Transverse colon (tissue), 4 donors: Measurements from ENCODE around the gene H6PD. TPM values are rescaled to one million over a fixed set of nuclear protein-coding genes. Genes with fewer than 3 reads are reported as not detected.

ENCODE experiments used
- DNase-seq: peaks from one replicate; pipeline ENCODE4 v3.0.0-alpha.2; 2019
- H3K27ac ChIP-seq, 4 donors: fragments of 200-600 bp; sonication (generic); 2 replicates each; pipeline ENCODE4 v1.5.1; 2016 to 2018; ENCODE audit warnings: inconsistent platforms in 4 of 4
- H3K27me3 ChIP-seq: fragments of 200-600 bp; sonication (generic); 2 replicates; pipeline ENCODE4 v1.5.1; 2017; ENCODE audit warnings: inconsistent platforms
- H3K36me3 ChIP-seq, 4 donors: fragments of 200-600 bp; sonication (generic); 2 replicates each; pipeline ENCODE4 v1.5.1; 2017 to 2019; ENCODE audit warnings: inconsistent platforms in 4 of 4
- H3K4me1 ChIP-seq, 4 donors: fragments of 200-600 bp; sonication (generic); 2 replicates each; pipeline ENCODE4 v1.5.1; 2017 to 2020; ENCODE audit warnings: inconsistent platforms in 4 of 4
- H3K4me3 ChIP-seq, 4 donors: fragments of 200-600 bp; sonication (generic); 1 replicate in 1 of 4; 2 replicates in 3 of 4; pipeline versions ENCODE4 v1.5.1 to v1.6.1; 2017 to 2019; ENCODE audit warnings: inconsistent platforms in 4 of 4
- H3K9me3 ChIP-seq, 2 donors: fragments of 200-600 bp; sonication (generic); 2 replicates each; pipeline ENCODE4 v1.5.1; 2017 to 2019; ENCODE audit warnings: inconsistent platforms in 2 of 2
- EP300 ChIP-seq: sonication (generic); formaldehyde crosslinking; IDR thresholded peaks from one replicate; pipeline ENCODE4 v1.6.1; 2017; ENCODE audit warnings: antibody characterized with exemption, low read depth
- POLR2A ChIP-seq: fragments of 450-650 bp; IDR thresholded peaks from one replicate; pipeline ENCODE4 v1.6.1; 2016; ENCODE audit warnings: antibody characterized with exemption, mild to moderate bottlenecking, moderate library complexity
- POLR2AphosphoS5 ChIP-seq, 3 donors: sonication (generic); formaldehyde crosslinking; IDR thresholded peaks; one replicate each; pipeline ENCODE4 v1.6.1; 2016; ENCODE audit warnings: antibody characterized with exemption in 3 of 3
- whole genome bisulfite sequencing, 2 donors: methylation state at CpG; one replicate each; pipeline ENCODE4 v1.1.5; 2018; ENCODE audit warnings: low coverage in 1 of 2; 5-methylcytosine and 5-hydroxymethylcytosine counted together
- in situ Hi-C, 4 donors: fragments of 200-750 bp; cut with MboI; loops; one replicate each; pipeline versions ENCODE4 v1.15.0 to v1.15.1; 2017; ENCODE audit warnings: low sequenced_read_pairs in 3 of 4, low pct_ligation_motif_present in 1 of 4, low pct_unique_long_range_greater_than_20kb in 1 of 4
- intact Hi-C: fragments of 100-400 bp; cut with DNase I; formaldehyde crosslinking; loops from one replicate; pipeline ENCODE4 v1.15.1; 2023; ENCODE audit warnings: low total_unique reads
- total RNA-seq, 4 donors: library from RNA; depleted of rRNA; stranded (reverse); fragments of >200 nt; gene quantifications; one replicate each; pipeline ENCODE4 v1.1.0, GENCODE V29; 2016
- TF ChIP-seq, protein P1 (sequence below), 5 experiments: fragments of 200-600 bp in 3 of 5; fragments of 450-650 bp in 2 of 5; sonication (generic) in 3 of 5; IDR thresholded peaks; 1 replicate in 2 of 5; 2 replicates in 3 of 5; pipeline ENCODE4 v1.5.1; 2016 to 2017; ENCODE audit warnings: antibody characterized with exemption in 5 of 5, inconsistent platforms in 3 of 5, mild to moderate bottlenecking in 2 of 5, moderate library complexity in 1 of 5

H6PD gene
- total RNA-seq, 4 donors from 2014 or later, result 24.1 to 49.4 (median 26.7) TPM

DNA sequence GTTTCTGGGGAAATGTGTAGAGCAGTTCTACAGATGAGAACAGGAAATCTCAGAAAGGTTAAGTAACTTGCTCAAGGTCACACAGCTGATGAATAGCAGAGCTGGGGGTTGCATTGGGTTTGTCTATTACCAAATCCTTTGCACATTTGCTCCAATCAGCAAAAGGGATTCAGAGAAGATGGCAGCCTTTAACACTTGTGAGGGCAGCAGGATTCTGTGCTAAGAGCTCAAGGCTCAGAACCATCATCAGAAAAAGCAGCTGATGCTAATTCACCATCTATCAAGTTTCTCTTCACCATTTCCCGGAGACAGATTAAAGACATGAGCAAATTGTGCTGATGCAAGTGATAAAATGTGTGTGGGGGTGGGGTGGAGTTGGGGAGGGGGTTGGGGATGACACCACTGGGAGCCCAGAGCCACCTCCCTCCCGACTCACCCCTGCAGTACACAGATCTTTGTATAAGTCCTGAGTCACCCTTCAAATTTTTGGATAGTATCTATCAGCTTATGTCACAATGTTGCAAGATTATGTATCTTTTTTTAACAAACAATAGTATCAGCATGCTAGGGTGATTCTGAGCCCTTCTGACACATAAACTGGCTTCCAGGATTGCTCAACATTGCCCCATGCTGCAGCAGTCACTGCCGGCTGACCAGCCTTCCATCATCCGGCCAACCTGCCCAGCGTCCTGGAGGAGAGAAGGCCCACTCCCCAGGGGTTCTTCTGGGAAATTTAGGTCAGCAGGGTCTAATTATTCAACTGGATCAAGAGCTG lies 55.3 kb downstream of the H6PD start:
- Histone ChIP-seq H3K4me1 (peaks cover 13 to 22% (median 17%) of the 10 kb centered on the region in 4 donors), H3K4me3 (no peak overlapping the region), H3K9me3 (peaks cover 9 to 10% of the 10 kb centered on the region in 2 donors), H3K27me3 (no peaks in the 10 kb centered on the region), H3K36me3 (no peaks in the 10 kb centered on the region), H3K27ac (peak overlapping the region; percentile 69 to 96 (median 82))
- intact Hi-C loops (loop anchor here (5.0 to 10.0 kb wide), 2 partner anchors 85 to 162 kb away; no protein-coding TSS in a partner anchor), in situ Hi-C loops (loop anchor here in 3 of 4 donors (10.0 to 25.0 kb wide), 4 partner anchors 165 to 205 kb away; no protein-coding TSS in a partner anchor)
- DNase-seq, result no peak
- WGBS, 2 donors, result 63 to 83% methylated on average over 1 to 5 of the region's 5 CpGs
- peak in 2 of 3 donors; percentile 16 to 41 for TF ChIP-seq POLR2AphosphoS5 (IDR thresholded peaks at IDR 0.05)
- TF ChIP-seq, protein P1, sequence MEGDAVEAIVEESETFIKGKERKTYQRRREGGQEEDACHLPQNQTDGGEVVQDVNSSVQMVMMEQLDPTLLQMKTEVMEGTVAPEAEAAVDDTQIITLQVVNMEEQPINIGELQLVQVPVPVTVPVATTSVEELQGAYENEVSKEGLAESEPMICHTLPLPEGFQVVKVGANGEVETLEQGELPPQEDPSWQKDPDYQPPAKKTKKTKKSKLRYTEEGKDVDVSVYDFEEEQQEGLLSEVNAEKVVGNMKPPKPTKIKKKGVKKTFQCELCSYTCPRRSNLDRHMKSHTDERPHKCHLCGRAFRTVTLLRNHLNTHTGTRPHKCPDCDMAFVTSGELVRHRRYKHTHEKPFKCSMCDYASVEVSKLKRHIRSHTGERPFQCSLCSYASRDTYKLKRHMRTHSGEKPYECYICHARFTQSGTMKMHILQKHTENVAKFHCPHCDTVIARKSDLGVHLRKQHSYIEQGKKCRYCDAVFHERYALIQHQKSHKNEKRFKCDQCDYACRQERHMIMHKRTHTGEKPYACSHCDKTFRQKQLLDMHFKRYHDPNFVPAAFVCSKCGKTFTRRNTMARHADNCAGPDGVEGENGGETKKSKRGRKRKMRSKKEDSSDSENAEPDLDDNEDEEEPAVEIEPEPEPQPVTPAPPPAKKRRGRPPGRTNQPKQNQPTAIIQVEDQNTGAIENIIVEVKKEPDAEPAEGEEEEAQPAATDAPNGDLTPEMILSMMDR (IDR thresholded peaks at IDR 0.05), result no peak

DNA sequence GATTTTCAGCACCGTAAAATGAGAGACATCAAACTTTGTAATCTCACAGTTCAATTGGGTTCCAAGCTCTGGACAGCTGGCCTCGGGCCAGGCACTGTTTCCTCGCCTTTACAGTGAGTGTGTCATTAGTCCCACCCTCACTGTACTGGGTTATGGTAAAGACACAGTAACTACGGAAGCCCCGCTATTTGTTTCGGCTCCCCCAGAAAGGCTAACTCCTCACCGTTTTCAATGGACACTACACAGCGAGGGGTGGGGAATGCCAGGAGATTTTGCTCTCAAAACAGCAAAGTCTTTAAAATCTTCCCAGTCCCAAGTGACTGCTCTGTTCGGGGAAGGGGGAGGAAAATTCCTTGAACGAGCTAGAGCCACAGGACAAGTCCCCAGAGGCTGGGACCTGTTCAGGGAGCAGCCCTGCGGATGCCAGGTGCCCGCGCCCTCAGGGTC lies 57.4 kb downstream of the H6PD start:
- H3K36me3 ChIP-seq, result no peaks in the 10 kb centered on the region
- peaks cover 9 to 10% of the 10 kb centered on the region in 2 donors for H3K9me3 ChIP-seq
- intact Hi-C loops, result loop anchor here (5.0 to 10.0 kb wide), 2 partner anchors 83 to 160 kb away; no protein-coding TSS in a partner anchor
- no peaks in the 10 kb centered on the region for H3K27me3 ChIP-seq
- TF ChIP-seq EP300 (no peak), POLR2A (peak; percentile 27), POLR2AphosphoS5 (IDR thresholded peaks at IDR 0.05) (peak; percentile 25 to 71 (median 55))
- TF ChIP-seq, protein P1 (IDR thresholded peaks at IDR 0.05), result no peak
- peak overlapping the region; percentile 94 to 96 (median 96) for H3K27ac ChIP-seq
- in situ Hi-C loops, result loop anchor here in 1 of 4 donors (25.0 kb wide), 1 partner anchor 170 kb away; no protein-coding TSS in a partner anchor
- H3K4me3 ChIP-seq, result peak overlapping the region; percentile 59 to 99 (median 82)
- DNase-seq, result peak; percentile 87
- 14 to 19% methylated on average over 7 to 13 of the region's 13 CpGs for WGBS, 2 donors
- peaks cover 20 to 40% (median 27%) of the 10 kb centered on the region in 4 donors for H3K4me1 ChIP-seq

DNA sequence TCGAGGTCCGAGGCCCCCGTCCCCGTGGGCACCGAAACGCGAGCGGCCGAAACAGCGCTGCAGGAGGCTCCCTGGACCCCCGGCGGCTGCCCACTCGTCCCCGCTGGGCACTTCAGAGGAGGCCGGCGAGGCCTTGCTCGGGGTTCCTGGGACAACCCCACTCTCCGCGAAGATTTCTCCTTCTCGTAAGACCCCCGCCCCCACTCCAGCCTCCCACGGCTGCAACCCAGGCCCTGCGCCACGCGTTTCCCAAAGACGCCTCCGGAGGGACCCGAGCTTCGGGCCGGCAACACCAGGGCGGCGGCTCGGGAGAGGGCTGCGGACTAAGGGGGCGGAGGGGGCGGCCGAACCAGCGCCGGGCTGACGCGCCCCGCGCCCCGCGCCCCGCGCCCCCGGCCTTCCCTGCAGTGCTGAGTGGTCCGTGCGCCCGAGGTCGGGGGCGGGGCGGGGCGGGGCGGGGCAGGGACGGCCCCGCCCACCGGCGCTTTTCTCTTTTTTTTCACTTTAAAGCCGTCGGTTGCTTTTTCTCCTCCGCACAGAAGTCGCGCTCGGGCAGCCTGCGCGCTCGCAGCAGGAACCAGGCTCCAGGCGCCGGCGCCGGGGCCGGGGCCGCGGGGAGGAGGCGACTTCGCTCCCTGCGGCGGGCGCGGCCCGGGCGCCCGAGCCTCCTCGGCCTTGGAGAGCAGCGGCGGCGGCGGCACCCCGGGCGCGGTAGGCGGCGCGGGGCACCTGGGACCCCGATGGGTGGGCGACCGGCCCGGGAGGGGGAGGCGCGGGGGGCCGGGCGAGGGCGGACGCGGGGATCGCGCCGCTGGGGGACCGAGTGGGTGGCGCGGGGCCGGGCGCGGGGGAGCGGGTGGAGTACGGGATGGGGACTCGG lies 58.0 kb downstream of the H6PD start, which contains the start of gene SPSB1:
TSS of gene SPSB1 (plus strand) at position 534 of the 880 bp plus-strand sequence. CDS start 62,998 bp downstream, outside the sequence.
- Histone ChIP-seq H3K36me3 (no peaks in the 10 kb centered on the region), H3K4me3 (peak within 1 kb of the TSS; percentile 59 to 99 (median 82)), H3K4me1 (peaks cover 20 to 44% (median 30%) of the 10 kb centered on the region in 4 donors), H3K27me3 (no peaks in the 10 kb centered on the region), H3K27ac (peak within 1 kb of the TSS; percentile 94 to 96 (median 96)), H3K9me3 (peaks cover 9 to 10% of the 10 kb centered on the region in 2 donors)
- peak; percentile 88 for DNase-seq
- WGBS, 2 donors, result 5% methylated on average over 45 of the region's 119 CpGs; no CpG with 5 or more reads in 1 of the 2 donors
- in situ Hi-C loops, result loop anchor here in 1 of 4 donors (25.0 kb wide), 1 partner anchor 170 kb away; no protein-coding TSS in a partner anchor
- intact Hi-C loops, result loop anchor here (5.0 to 10.0 kb wide), 2 partner anchors 82 to 160 kb away; no protein-coding TSS in a partner anchor
- peak; percentile 84 to 94 (median 91) for TF ChIP-seq POLR2AphosphoS5 (IDR thresholded peaks at IDR 0.05)
- peak; percentile 73 for TF ChIP-seq POLR2A
- TF ChIP-seq, protein P1 (IDR thresholded peaks at IDR 0.05), result peak in 2 of 5 experiments; percentile 8 to 16
- no peak for TF ChIP-seq EP300
